Psoas muscle (tissue), 8 donors: ENCODE data around the gene JPH2. TPM values are rescaled to one million over a fixed set of nuclear protein-coding genes. Genes with fewer than 3 reads are reported as not detected.

Source experiments
- ATAC-seq, 4 donors: fragments of 200-7000 bp; cut with Tn5 transposase; one replicate each; pipeline ENCODE4 v1.9.1; 2020; ENCODE audit warnings: moderate library complexity in 3 of 4, mild to moderate bottlenecking in 2 of 4
- DNase-seq, 2 donors: peaks; one replicate each; pipeline ENCODE4 v3.0.0-alpha.2; 2020
- H3K27ac ChIP-seq: fragments of 200-600 bp; one replicate; pipeline ENCODE4 v1.8.0; 2022
- H3K27me3 ChIP-seq, 3 donors: fragments of 200-600 bp in 1 of 3; one replicate each; pipeline versions ENCODE4 v1.6.1 to v1.8.0; 2013 to 2022; ENCODE audit warnings: low read length in 2 of 3, mild to moderate bottlenecking in 2 of 3, moderate library complexity in 1 of 3; ENCODE audit not compliant: insufficient read depth in 3 of 3
- H3K36me3 ChIP-seq, 2 donors: fragments of 200-600 bp in 1 of 2; one replicate each; pipeline versions ENCODE4 v1.6.1 to v1.8.0; 2013 to 2022; ENCODE audit warnings: low read depth in 1 of 2, mild to moderate bottlenecking in 1 of 2, moderate library complexity in 1 of 2; ENCODE audit not compliant: insufficient read depth in 1 of 2
- H3K4me1 ChIP-seq: fragments of 200-600 bp; one replicate; pipeline ENCODE4 v1.8.0; 2022
- H3K4me3 ChIP-seq: fragments of 200-600 bp; one replicate; pipeline ENCODE4 v1.8.0; 2022; ENCODE audit warnings: mild to moderate bottlenecking
- H3K9me3 ChIP-seq: fragments of 200-600 bp; one replicate; pipeline ENCODE4 v1.8.0; 2022
- CTCF ChIP-seq: fragments of 200-600 bp; IDR thresholded peaks from one replicate; pipeline ENCODE4 v1.8.0; 2022; ENCODE audit warnings: antibody characterized with exemption
- WGBS, 3 donors: extraction: QIAGEN DNeasy Blood & Tissue Kit; methylation state at CpG; one replicate each; pipeline versions ENCODE4 v1.1.6 to v1.1.7; 2013; 5-methylcytosine and 5-hydroxymethylcytosine counted together
- intact Hi-C, 2 donors: fragments of 100-400 bp; cut with DNase I; formaldehyde crosslinking; loops; one replicate each; pipeline versions ENCODE4 v1.11.0 to v1.14.2; 2022
- polyA plus RNA-seq, 3 donors: library from polyadenylated mRNA; stranded (reverse); fragments of 200-250 nt; gene quantifications; one replicate each; pipeline ENCODE4 v1.2.3, GENCODE V29; 2013
- total RNA-seq, 4 donors: library from RNA; stranded (reverse); fragmentation: NEBNext Ultra II Directional in 2 of 4; extraction: Animal tissue kit (Norgen Biotek cat#: 25700) in 2 of 4; gene quantifications; one replicate each; pipeline versions ENCODE4 v1.2.1 to v1.2.4, GENCODE V29; 2021 to 2023
- donor health status: healthy with polysubstance abuse.
- donor health status: DM: no; HTN: no; CAD: no; lungs with moderate emphysema.
- donor health status: Bipolar disorder and iron deficiency.
- donor health status: healthy.
- donor health status: DM: yes; HTN: yes; CAD: no.
- donor health status: DM: no; HTN: no; CAD: no.
- donor health status: DM: no; HTN: no; CAD: no.
- donor health status: DM: yes; HTN: yes; CAD: no.

The JPH2 gene
- total and polyA plus RNA-seq, 7 donors = 13.5 to 145 (median 48.0) TPM

- no peaks in the 10 kb centered on the region for H3K9me3 ChIP-seq
- TF ChIP-seq CTCF = no peak
- H3K4me3 ChIP-seq = no peak overlapping the region
- intact Hi-C loops = loop anchor here (5.0 to 10.0 kb wide), 4 partner anchors 336 to 636 kb away; partner anchors contain the start of gene SRSF6 (in 1 of the 2)
- peak overlapping the region; percentile 74 for H3K27ac ChIP-seq
- no peaks in the 10 kb centered on the region for H3K27me3 ChIP-seq
- WGBS, 3 donors = 26 to 50% (median 37%) methylated on average over 10 of the region's 10 CpGs
- ATAC-seq = peak; percentile 86 to 91 (median 88)
- no peaks in the 10 kb centered on the region for H3K36me3 ChIP-seq
- DNase-seq = peak; percentile 76 to 87
- H3K4me1 ChIP-seq = peaks cover 15% of the 10 kb centered on the region
These were observed 103.6 kb downstream of the JPH2 start for GRCh38 chr20:44083220-44083933.

DNA sequence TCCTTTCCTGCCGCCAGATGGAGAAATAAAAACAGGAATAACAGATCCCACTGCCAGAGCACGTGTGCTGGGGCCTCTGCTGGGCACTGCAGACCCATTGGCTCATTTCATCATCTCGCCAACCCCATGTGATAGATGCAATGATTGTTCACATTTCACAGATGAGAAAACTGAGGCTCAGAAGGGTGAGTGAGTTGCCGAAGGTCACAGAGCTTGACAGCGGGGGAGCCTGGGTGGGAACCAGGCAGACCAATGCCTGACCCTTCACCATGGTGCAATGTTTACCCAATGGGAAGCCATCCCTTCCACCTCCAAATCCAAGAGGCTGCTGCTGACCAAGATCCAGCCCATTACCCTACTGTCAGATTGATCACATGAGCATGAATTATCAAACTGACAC is 105.1 kb downstream of the JPH2 start:
- no peaks in the 10 kb centered on the region for H3K27me3 ChIP-seq
- no peak for TF ChIP-seq CTCF
- H3K9me3 ChIP-seq = no peaks in the 10 kb centered on the region
- no peak for DNase-seq
- peaks cover 15% of the 10 kb centered on the region for H3K4me1 ChIP-seq
- intact Hi-C loops = loop anchor here (1.0 to 10.0 kb wide), 5 partner anchors 333 to 635 kb away; partner anchors contain the start of gene SRSF6 (in 1 of the 2)
- no peak overlapping the region for H3K4me3 ChIP-seq
- H3K27ac ChIP-seq = no peak overlapping the region
- WGBS, 3 donors = 82 to 88% (median 85%) methylated on average over 5 of the region's 5 CpGs
- no peak for ATAC-seq
- no peaks in the 10 kb centered on the region for H3K36me3 ChIP-seq

GRCh38 chr20:44081476-44081875 is 105.5 kb downstream of the JPH2 start:
- Histone ChIP-seq H3K9me3 (no peaks in the 10 kb centered on the region), H3K27me3 (no peaks in the 10 kb centered on the region), H3K4me1 (peaks cover 15% of the 10 kb centered on the region), H3K27ac (no peak overlapping the region), H3K36me3 (no peaks in the 10 kb centered on the region), H3K4me3 (no peak overlapping the region)
- intact Hi-C loops = loop anchor here (1.0 to 10.0 kb wide), 5 partner anchors 332 to 634 kb away; partner anchors contain the start of gene SRSF6 (in 1 of the 2)
- ATAC-seq (no peak), DNase-seq (no peak)
- WGBS, 3 donors = 60 to 67% (median 60%) methylated on average over 3 to 4 of the region's 4 CpGs
- no peak for TF ChIP-seq CTCF

DNA sequence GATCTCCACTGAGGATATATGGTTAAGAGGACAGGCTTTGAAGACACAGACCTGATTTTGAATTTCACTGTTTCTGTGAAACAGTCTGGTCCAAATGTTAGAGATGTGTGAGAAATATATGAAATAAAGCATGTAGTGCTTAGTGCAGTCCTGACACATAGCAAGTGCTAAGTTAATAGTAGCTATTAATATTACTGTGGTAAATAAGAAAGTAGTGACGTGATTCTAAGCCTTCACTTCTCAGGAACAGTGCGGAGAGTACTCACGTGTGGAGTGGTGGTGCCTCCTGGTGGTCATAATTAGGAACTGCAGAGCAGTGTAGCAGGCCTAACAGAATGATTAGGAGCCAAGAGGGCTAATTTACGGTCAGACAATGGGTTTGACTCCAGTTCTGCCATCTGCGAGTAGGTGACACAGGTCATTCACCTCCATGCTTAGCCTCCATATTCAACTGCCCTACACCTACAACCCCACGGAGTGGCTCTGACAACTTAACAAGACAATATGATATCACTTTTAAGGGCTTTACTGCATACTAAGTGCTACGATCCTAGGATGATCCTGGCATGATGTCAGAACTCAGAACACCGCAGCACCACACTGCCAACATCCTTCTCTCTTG is 106.2 kb downstream of the JPH2 start:
- Histone ChIP-seq H3K27me3 (no peaks in the 10 kb centered on the region), H3K36me3 (no peaks in the 10 kb centered on the region), H3K27ac (no peak overlapping the region), H3K9me3 (no peaks in the 10 kb centered on the region), H3K4me1 (peaks cover 15% of the 10 kb centered on the region), H3K4me3 (no peak overlapping the region)
- peak; percentile 98 for TF ChIP-seq CTCF
- intact Hi-C loops = loop anchor here (1.0 to 10.0 kb wide), 5 partner anchors 331 to 633 kb away; partner anchors contain the start of gene SRSF6 (in 1 of the 2)
- ATAC-seq (peak; percentile 73 to 81 (median 76)), DNase-seq (peak; percentile 53 to 72)
- WGBS, 3 donors = 5 to 18% (median 7%) methylated on average over 8 of the region's 8 CpGs
